Measurements from ENCODE around the gene NFKBIA. TPM values are rescaled to one million over a fixed set of nuclear protein-coding genes. Genes with fewer than 3 reads are reported as not detected.
"Not testable (repeated sequence)": the region's sequence is repeated elsewhere in the genome, so short reads cannot be mapped to it uniquely, and the experiment has no call there.

Gene NFKBIA
- total RNA-seq, 5 donors from 2014 or later (not counting 1 experiment from before 2014, with no cell fraction given): 129 to 1,245 (median 169) TPM

DNA sequence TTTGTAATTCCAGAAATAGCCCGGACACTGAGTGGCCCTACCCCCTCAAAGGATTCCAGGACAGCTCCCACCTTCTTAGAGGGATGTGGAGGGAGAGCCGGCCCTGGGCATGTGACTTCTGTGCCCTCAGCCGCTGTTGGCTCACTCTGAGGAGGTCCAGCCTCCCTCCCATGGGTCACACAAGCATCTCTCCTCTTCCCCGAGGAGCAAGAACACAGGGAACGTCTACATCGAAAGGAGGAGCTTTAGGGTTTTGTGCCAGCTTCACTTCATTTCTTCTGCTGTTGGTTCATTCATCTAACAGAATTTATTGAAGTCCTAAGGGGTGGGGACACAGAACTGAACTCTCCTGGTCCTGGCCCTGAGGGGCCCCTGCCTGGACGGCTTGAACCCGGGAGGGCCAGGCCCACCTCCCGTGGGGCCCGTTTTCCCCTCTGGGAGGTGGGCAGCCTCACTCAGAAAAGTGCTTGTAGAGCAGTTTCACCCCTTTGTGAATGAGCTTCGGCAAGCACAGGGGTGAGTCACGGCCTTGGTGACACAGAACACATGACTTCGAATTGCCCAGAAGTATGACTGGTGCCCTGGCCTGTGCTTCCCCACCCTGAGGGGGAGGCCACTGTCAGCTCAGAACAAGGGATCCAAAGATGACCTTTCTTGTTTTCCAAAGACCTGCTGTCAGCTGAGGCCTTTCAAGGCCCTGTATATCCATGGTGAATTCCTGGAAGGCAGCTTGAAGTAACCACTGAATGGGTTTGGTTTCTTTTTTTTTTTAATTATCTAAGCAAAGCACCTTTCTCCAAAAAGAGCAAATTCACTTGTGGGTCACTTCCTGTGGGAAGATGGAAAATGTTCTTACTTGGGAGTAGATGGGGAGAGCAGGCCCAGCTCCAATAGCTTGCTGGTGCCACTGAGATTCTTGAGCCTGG, 39.2 kb downstream of the NFKBIA start:
- Mint-ChIP-seq H3K4me3 (no peak overlapping the region), H3K9me3 (peaks cover 0 to under 1% (median 0%) of the 10 kb centered on the region in 3 donors), H3K36me3 (no peaks in the 10 kb centered on the region), H3K27me3 (no peaks in the 10 kb centered on the region), H3K27ac (no peak overlapping the region), H3K4me1 (peaks cover 22 to 30% (median 28%) of the 10 kb centered on the region in 3 donors)
- peaks cover 0 to 2% of the 10 kb centered on the region in 2 experiments for H3K27me3 ChIP-seq (replicated peaks in 1 of 2; ENCODE audit: control insufficient read depth in 2 of 2, extremely low read depth in 1 of 2, insufficient read depth in 2 of 2, low read length in 1 of 2)
- DNase-seq (peak in 8 of 35 experiments; percentile 10 to 33 (median 18)), ATAC-seq (replicated peaks in 1 of 4) (peak in 3 of 4 experiments; percentile 55 to 73 (median 55))
- 18% methylated on average over 7 of the region's 13 CpGs for WGBS (ENCODE audit: insufficient coverage)
- POLR2A ChIA-PET: no interaction called here
- H3K36me3 ChIP-seq (ENCODE audit: control insufficient read depth in 2 of 2, extremely low read depth in 1 of 2, insufficient read depth in 1 of 2, low read length in 1 of 2): no peaks in the 10 kb centered on the region
- peaks cover 10 to 41% of the 10 kb centered on the region in 2 experiments for H3K4me1 ChIP-seq (ENCODE audit: control insufficient read depth in 1 of 2, extremely low read depth in 1 of 2, insufficient read depth in 2 of 2, low read length in 2 of 2)
- H3K4me3 ChIP-seq (ENCODE audit: control insufficient read depth in 1 of 2, extremely low read depth in 1 of 2, low read length in 1 of 2): no peak overlapping the region
- no peaks in the 10 kb centered on the region for H3K9me3 ChIP-seq
- CTCF ChIA-PET: interaction anchor here in 1 of 2 donors (0.6 kb wide), 1 partner anchor 55 kb away, joined by 3 read pairs; no protein-coding TSS in a partner anchor
- H3K27ac ChIP-seq (ENCODE audit: low read length): no peak overlapping the region

DNA sequence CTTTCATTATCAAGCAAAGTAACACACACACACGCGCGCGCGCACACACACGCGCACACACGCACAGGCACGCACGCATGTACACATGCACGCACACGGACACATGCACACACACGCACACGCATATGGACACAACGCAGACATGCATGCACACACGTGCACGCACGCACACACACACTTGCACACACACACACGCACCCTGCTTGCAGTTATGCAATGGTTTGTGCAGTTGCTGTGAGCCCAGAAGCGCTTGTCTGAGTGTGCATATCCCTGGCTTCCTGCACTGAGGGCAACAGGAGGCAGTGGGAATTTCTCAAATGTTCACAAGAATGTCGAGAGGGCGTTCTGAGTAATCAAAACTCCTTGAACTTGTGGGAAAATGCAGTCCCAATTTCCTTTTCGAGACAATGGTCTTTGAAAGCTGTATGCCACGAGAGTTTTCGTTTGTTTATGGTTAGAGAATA, 41.6 kb downstream of the NFKBIA start:
- no peak overlapping the region for H3K4me3 Mint-ChIP-seq
- CTCF ChIA-PET: no interaction called here
- peaks cover 0 to 2% of the 10 kb centered on the region in 2 experiments for H3K27me3 ChIP-seq (replicated peaks in 1 of 2; ENCODE audit: control insufficient read depth in 2 of 2, extremely low read depth in 1 of 2, insufficient read depth in 2 of 2, low read length in 1 of 2)
- no peaks in the 10 kb centered on the region for H3K9me3 Mint-ChIP-seq
- no peaks in the 10 kb centered on the region for H3K36me3 Mint-ChIP-seq
- 90% methylated on average over 22 of the region's 25 CpGs for WGBS (ENCODE audit: insufficient coverage)
- no peaks in the 10 kb centered on the region for H3K9me3 ChIP-seq
- H3K4me1 ChIP-seq (ENCODE audit: control insufficient read depth in 1 of 2, extremely low read depth in 1 of 2, insufficient read depth in 2 of 2, low read length in 2 of 2): peaks cover 10 to 31% of the 10 kb centered on the region in 2 experiments
- no peak overlapping the region for H3K4me3 ChIP-seq (ENCODE audit: control insufficient read depth in 1 of 2, extremely low read depth in 1 of 2, low read length in 1 of 2)
- POLR2A ChIA-PET: interaction anchor here in 1 of 2 donors (0.6 kb wide), 1 partner anchor 66 kb away, joined by 7 read pairs; no protein-coding TSS in a partner anchor
- ATAC-seq (replicated peaks in 1 of 4): no peak
- no peak for DNase-seq
- no peaks in the 10 kb centered on the region for H3K36me3 ChIP-seq (ENCODE audit: control insufficient read depth in 2 of 2, extremely low read depth in 1 of 2, insufficient read depth in 1 of 2, low read length in 1 of 2)
- H3K4me1 Mint-ChIP-seq: peaks cover 14 to 23% (median 22%) of the 10 kb centered on the region in 3 donors
- H3K27ac Mint-ChIP-seq: no peak overlapping the region
- H3K27me3 Mint-ChIP-seq: no peaks in the 10 kb centered on the region
- no peak overlapping the region for H3K27ac ChIP-seq (ENCODE audit: low read length)

DNA sequence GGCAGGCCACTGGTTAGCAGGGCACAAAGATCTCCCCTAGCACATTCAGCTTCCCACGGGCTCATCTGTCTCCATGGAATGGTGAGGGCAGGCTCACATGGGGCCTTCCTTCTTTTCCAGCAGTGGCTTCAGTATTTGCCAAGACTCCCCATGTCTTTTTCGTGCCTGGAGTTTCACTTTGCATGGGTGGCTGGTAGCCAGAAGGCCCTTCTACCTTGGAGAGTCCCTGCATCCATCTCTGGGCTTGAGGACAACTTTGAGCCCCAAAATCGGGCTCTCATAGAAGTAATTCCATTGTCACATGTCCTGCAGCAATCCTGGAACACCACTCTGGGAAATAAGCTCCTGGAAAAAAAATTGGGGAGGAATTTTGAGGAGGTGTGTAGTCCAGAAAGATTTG, 42.1 kb downstream of the NFKBIA start:
- H3K4me3 ChIP-seq (ENCODE audit: control insufficient read depth in 1 of 2, extremely low read depth in 1 of 2, low read length in 1 of 2): no peak overlapping the region
- peaks cover 9 to 26% of the 10 kb centered on the region in 2 experiments for H3K4me1 ChIP-seq (ENCODE audit: control insufficient read depth in 1 of 2, extremely low read depth in 1 of 2, insufficient read depth in 2 of 2, low read length in 2 of 2)
- no peaks in the 10 kb centered on the region for H3K9me3 ChIP-seq
- no peaks in the 10 kb centered on the region for H3K36me3 ChIP-seq (ENCODE audit: control insufficient read depth in 2 of 2, extremely low read depth in 1 of 2, insufficient read depth in 1 of 2, low read length in 1 of 2)
- Mint-ChIP-seq H3K36me3 (no peaks in the 10 kb centered on the region), H3K27ac (no peak overlapping the region), H3K27me3 (no peaks in the 10 kb centered on the region), H3K9me3 (no peaks in the 10 kb centered on the region), H3K4me1 (peaks cover 9 to 18% (median 17%) of the 10 kb centered on the region in 3 donors), H3K4me3 (no peak overlapping the region)
- H3K27me3 ChIP-seq (replicated peaks in 1 of 2; ENCODE audit: control insufficient read depth in 2 of 2, extremely low read depth in 1 of 2, insufficient read depth in 2 of 2, low read length in 1 of 2): peaks cover 0 to 2% of the 10 kb centered on the region in 2 experiments
- ATAC-seq (replicated peaks in 1 of 4): no peak
- DNase-seq: no peak
- no peak overlapping the region for H3K27ac ChIP-seq (ENCODE audit: low read length)
- WGBS (ENCODE audit: insufficient coverage): 81% methylated on average over 3 of the region's 3 CpGs
- ChIA-PET CTCF (no interaction called here), POLR2A (interaction anchor here in 1 of 2 donors (0.7 kb wide), 1 partner anchor 163 kb away, joined by 3 read pairs; no protein-coding TSS in a partner anchor)

DNA sequence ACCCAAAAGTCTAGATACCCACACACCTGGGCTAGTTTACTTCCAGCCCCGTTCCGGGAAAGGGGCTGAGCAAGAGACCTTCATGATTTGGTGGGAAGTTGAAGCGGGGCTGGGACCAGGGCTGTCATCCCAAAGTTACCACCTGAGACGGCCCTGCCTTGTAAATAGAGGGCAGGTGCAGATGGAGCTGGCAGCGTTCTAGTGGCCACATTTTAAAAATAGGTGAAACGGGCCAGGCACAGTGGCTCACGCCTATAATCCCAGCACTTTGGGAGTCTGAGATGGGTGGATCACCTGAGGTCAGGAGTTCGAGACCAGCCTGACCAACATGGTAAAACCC, 43.4 kb downstream of the NFKBIA start:
- ChIA-PET CTCF (no interaction called here), POLR2A (no interaction called here)
- H3K36me3 Mint-ChIP-seq: no peaks in the 10 kb centered on the region
- peaks cover 0 to 14% of the 10 kb centered on the region in 2 experiments for H3K4me1 ChIP-seq (ENCODE audit: control insufficient read depth in 1 of 2, extremely low read depth in 1 of 2, insufficient read depth in 2 of 2, low read length in 2 of 2)
- H3K4me1 Mint-ChIP-seq: peaks cover 6 to 12% (median 10%) of the 10 kb centered on the region in 3 donors
- DNase-seq (no peak), ATAC-seq (replicated peaks in 1 of 4) (no peak)
- H3K9me3 ChIP-seq: no peaks in the 10 kb centered on the region
- 73% methylated on average over 4 of the region's 8 CpGs for WGBS (ENCODE audit: insufficient coverage)
- H3K27ac Mint-ChIP-seq: no peak overlapping the region
- no peaks in the 10 kb centered on the region for H3K9me3 Mint-ChIP-seq
- H3K4me3 Mint-ChIP-seq: no peak overlapping the region
- H3K4me3 ChIP-seq (ENCODE audit: control insufficient read depth in 1 of 2, extremely low read depth in 1 of 2, low read length in 1 of 2): no peak overlapping the region
- peaks cover 0 to 2% of the 10 kb centered on the region in 2 experiments for H3K27me3 ChIP-seq (replicated peaks in 1 of 2; ENCODE audit: control insufficient read depth in 2 of 2, extremely low read depth in 1 of 2, insufficient read depth in 2 of 2, low read length in 1 of 2)
- no peaks in the 10 kb centered on the region for H3K27me3 Mint-ChIP-seq
- no peaks in the 10 kb centered on the region for H3K36me3 ChIP-seq (ENCODE audit: control insufficient read depth in 2 of 2, extremely low read depth in 1 of 2, insufficient read depth in 1 of 2, low read length in 1 of 2)
- no peak overlapping the region for H3K27ac ChIP-seq (ENCODE audit: low read length)

DNA sequence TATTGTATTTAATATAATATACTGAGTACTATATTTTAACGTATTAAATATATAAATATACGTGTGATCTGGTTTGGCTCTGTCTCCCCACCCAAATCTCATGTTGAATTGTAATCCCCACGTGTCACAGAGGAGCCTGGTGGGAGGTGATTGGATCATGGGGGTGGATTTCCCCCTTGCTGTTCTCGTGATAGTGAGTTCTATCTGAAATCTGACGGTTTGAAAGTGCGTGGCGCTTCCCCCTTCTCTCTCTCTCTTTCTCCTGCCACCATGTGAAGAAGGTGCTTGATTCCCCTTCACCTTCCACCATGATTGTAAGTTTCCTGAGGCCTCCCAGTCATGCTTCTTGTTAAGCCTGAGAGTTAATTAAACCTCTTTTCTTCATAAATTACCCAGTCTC, 44.9 kb downstream of the NFKBIA start:
- H3K36me3 Mint-ChIP-seq; ATAC-seq (replicated peaks in 1 of 4); DNase-seq; H3K27ac ChIP-seq (ENCODE audit: low read length); H3K27ac Mint-ChIP-seq; H3K9me3 Mint-ChIP-seq; H3K4me1 ChIP-seq (ENCODE audit: control insufficient read depth in 1 of 2, extremely low read depth in 1 of 2, insufficient read depth in 2 of 2, low read length in 2 of 2); H3K27me3 ChIP-seq (replicated peaks in 1 of 2; ENCODE audit: control insufficient read depth in 2 of 2, extremely low read depth in 1 of 2, insufficient read depth in 2 of 2, low read length in 1 of 2); CTCF ChIA-PET; H3K4me3 Mint-ChIP-seq; H3K27me3 Mint-ChIP-seq; H3K4me3 ChIP-seq (ENCODE audit: control insufficient read depth in 1 of 2, extremely low read depth in 1 of 2, low read length in 1 of 2); POLR2A ChIA-PET; H3K9me3 ChIP-seq; H3K36me3 ChIP-seq (ENCODE audit: control insufficient read depth in 2 of 2, extremely low read depth in 1 of 2, insufficient read depth in 1 of 2, low read length in 1 of 2): not testable (repeated sequence)
- peaks cover 8 to 11% (median 8%) of the 10 kb centered on the region in 3 donors for H3K4me1 Mint-ChIP-seq
- WGBS (ENCODE audit: insufficient coverage): no CpG with 5 or more reads among the region's 7 CpGs

DNA sequence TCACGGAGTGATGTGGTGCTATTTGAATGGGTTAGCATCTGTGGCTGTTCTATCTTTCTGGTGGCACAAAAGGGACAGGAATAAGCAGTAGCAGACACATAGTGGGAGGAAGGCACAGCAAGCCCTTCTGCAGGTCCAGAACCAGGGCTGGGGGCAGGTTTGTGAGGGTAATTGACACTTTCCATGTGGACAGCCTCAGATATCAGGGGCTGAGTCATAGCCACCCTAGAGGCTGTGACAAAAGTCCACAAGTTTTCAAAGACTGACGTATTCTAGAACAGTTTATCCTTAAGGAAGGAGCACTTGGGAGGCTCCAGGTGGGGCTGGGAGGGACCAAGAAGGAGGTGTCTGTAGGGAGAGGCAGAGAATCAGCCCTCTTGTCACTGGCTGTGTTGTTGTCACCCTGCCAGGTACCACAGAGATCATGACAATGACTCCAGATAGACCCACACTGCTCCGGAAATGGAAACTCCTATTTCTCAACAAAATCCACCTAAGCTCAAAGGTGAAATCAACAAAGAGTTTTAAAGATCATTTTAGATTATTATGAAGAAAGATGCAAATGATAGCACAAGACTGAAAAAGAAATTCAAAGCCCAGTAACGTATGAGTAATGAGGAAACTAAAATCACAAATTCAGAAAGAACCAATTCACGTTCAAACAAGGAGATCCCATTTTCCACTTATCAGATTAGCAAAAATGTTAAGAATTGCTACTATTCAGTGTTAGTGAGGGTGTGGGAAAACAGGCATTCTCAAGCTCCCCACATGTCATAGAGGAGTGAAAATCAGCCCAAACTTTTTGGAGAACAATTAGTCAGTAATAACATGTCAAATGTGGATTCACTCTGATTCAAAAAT, 48.3 kb downstream of the NFKBIA start:
- H3K9me3 Mint-ChIP-seq: no peaks in the 10 kb centered on the region
- no peak overlapping the region for H3K27ac ChIP-seq (ENCODE audit: low read length)
- ATAC-seq (replicated peaks in 1 of 4) (peak; percentile 42 to 58 (median 45)), DNase-seq (no peak)
- 86% methylated on average over 2 of the region's 5 CpGs for WGBS (ENCODE audit: insufficient coverage)
- H3K4me3 ChIP-seq (ENCODE audit: control insufficient read depth in 1 of 2, extremely low read depth in 1 of 2, low read length in 1 of 2): no peak overlapping the region
- H3K27me3 ChIP-seq (replicated peaks in 1 of 2; ENCODE audit: control insufficient read depth in 2 of 2, extremely low read depth in 1 of 2, insufficient read depth in 2 of 2, low read length in 1 of 2): no peaks in the 10 kb centered on the region
- H3K4me3 Mint-ChIP-seq: no peak overlapping the region
- peaks cover 12 to 18% of the 10 kb centered on the region in 2 experiments for H3K4me1 ChIP-seq (ENCODE audit: control insufficient read depth in 1 of 2, extremely low read depth in 1 of 2, insufficient read depth in 2 of 2, low read length in 2 of 2)
- no peaks in the 10 kb centered on the region for H3K36me3 ChIP-seq (ENCODE audit: control insufficient read depth in 2 of 2, extremely low read depth in 1 of 2, insufficient read depth in 1 of 2, low read length in 1 of 2)
- no peaks in the 10 kb centered on the region for H3K27me3 Mint-ChIP-seq
- ChIA-PET POLR2A (no interaction called here), CTCF (interaction anchor here in 1 of 2 donors (1.0 kb wide), 1 partner anchor 9 kb away, joined by 3 read pairs; no protein-coding TSS in a partner anchor)
- no peaks in the 10 kb centered on the region for H3K9me3 ChIP-seq
- H3K36me3 Mint-ChIP-seq: no peaks in the 10 kb centered on the region
- peaks cover 16 to 28% (median 16%) of the 10 kb centered on the region in 3 donors for H3K4me1 Mint-ChIP-seq
- no peak overlapping the region for H3K27ac Mint-ChIP-seq

All from T-cell (primary cell).